HG03025 (cell line): ENCODE data around the gene OCIAD1.
"Not testable (repeated sequence)": the region's sequence is repeated elsewhere in the genome, so short reads cannot be mapped to it uniquely, and the experiment has no call there.

Experiments
- ATAC-seq: cut with Tn5 transposase; IDR thresholded peaks from one replicate; pipeline ENCODE4 v1.9.1; 2021; ENCODE audit warnings: mild to moderate bottlenecking, moderate library complexity; ENCODE audit not compliant: unreplicated experiment, low FRiP score

OCIAD1 gene

DNA sequence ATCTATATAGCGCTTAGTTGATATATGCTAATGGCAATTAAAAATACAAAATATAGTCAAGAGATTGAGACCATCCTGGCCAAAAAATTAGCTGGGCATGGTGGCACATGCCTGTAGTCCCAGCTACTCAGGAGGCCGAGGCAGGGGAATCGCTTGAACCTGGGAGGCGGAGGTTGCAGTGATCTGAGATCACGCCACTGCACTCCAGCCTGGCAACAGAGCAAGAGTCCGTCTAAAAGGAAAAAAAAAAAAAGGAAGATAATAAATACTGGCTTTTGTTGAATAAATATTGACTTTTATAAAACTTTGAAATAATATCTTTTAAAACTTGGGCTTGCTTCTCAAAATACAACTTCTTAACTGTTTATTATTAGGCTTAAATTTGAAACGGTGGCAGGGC is 14.6 kb upstream of the OCIAD1 start:
- not testable (repeated sequence) for ATAC-seq

DNA sequence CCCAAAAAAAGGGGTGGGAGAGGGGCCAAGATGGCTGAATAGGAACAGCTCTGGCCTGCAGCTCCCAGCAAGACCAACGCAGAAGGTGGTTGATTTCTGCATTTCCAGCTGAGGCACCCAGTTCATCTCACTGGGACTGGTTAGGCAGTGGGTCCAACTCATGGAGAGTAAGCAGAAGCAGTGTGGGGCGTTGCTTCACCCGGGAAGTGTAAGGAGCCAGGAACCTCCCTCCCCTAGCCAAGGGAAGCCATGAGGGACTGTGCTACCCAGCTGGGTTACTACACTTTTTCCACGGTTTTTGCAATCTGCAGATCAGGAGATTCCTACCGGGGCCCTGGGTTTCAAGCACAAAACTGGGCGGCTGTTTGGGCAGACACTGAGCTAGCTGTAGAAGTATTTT is 13.9 kb upstream of the OCIAD1 start:
- ATAC-seq: no peak

DNA sequence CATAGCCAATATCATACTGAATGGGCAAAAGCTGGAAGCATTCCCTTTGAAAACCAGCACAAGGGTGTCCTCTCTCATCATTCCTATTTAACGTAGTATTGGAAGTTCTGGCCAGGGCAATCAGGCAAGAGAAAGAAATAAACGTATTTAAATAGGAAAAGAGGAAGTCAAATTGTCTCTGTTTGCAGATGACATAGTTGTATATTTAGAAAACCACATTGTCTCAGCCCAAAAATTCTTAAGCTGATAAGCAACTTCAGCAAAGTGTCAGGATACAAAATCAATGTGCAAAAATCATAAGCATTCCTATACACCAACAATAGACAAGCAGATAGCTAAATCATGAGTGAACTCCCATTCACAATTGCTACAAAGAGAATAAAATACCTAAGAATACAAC is 9.5 kb upstream of the OCIAD1 start:
- ATAC-seq: not testable (repeated sequence)

- ATAC-seq: no peak
Observed at GRCh38 chr4:48827622-48828021, 3.3 kb upstream of the OCIAD1 start.

DNA sequence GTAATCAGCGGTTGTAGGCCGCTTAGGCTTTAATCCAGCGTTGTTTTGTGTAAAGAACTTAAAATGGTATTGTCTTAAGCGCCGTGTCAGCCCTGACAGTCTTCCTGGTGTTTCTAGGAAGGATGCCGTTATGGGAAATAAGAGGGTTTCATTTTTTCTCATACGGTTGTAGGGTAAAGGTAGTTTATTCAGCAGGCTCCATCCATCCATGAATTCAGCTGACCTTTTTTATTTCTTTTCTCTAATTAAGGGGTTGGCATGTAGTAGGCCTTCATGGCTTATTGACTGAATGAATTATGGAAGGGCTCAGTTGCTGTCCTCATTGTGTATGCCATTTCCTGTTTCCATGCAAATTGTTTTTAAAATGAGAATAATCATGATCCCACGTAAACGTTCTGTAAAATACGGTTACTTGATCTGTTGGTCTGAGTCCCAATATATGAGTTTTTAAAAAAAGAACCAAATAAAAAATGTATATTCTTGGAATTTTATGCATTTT is 693 bp downstream of the OCIAD1 start:
- no peak for ATAC-seq

DNA sequence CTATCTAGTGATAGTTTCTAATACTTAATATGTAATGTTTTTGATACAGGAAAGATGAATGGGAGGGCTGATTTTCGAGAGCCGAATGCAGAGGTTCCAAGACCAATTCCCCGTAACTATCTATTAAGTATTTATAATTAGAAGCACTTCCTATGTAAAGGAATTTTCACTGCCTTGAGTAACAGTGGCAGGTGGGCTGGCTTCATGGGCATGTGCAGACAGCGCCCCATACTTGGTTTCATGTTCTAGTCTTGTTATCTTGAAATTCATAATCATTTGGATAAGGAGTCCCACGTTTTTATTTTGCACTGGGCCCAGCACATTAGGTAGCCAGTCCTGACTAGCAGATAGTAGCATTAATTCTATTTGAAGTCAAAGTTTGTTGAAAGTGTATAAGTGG is 1.7 kb downstream of the OCIAD1 start:
- ATAC-seq: no peak

DNA sequence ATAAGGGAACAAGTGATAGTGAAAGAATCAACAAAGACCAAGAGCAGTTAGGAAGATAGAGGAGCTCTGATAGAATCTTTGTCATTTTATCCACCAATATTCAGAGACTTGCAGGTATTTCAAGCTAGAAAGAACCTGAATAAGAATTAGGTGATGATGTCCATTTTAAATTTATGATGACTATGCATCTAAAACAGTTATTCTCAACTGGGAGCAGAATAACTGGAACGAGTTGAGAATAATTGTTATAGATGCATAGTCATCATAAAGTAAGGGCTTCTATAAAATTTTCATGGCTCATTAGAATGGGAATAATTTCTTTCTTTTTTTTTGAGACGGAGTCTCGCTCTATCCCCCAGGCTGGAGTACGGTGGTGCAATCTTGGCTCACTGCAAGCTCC is 5.8 kb downstream of the OCIAD1 start:
- ATAC-seq: no peak

GRCh38 chr4:48841045-48841827 is 10.3 kb downstream of the OCIAD1 start:
- ATAC-seq: no peak

- ATAC-seq: no peak
Observed at GRCh38 chr4:48844843-48845242, 14.0 kb downstream of the OCIAD1 start.

GRCh38 chr4:48848799-48849198 is 17.9 kb downstream of the OCIAD1 start:
- ATAC-seq: not testable (repeated sequence)

GRCh38 chr4:48851651-48852050 is 20.8 kb downstream of the OCIAD1 start:
- ATAC-seq: no peak

GRCh38 chr4:48853604-48854394 is 22.9 kb downstream of the OCIAD1 start:
- ATAC-seq: no peak

GRCh38 chr4:48854395-48854683 is 23.5 kb downstream of the OCIAD1 start:
- no peak for ATAC-seq

DNA sequence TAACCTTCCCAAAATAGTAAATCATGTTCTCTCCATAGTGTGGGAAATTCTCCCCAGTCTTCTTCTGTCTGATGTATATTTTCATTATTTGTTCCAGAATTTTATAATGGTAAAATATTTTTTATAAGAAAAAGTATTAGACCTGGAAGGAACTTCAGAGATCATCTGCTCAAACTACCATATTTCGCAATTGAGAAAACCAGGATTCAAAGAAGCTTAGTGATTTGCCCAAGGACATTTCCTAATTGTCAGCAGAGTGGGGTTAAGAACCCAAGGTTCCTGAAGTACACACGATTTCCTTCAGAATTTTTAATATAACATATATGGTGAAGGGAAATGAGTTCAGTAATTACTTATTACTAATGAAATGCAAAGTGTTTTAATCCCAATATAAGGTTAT is 24.1 kb downstream of the OCIAD1 start:
- no peak for ATAC-seq

GRCh38 chr4:48858130-48858529 is 27.2 kb downstream of the OCIAD1 start:
- no peak for ATAC-seq

- no peak for ATAC-seq
Observed at GRCh38 chr4:48862038-48862437, 31.1 kb downstream of the OCIAD1 start.

DNA sequence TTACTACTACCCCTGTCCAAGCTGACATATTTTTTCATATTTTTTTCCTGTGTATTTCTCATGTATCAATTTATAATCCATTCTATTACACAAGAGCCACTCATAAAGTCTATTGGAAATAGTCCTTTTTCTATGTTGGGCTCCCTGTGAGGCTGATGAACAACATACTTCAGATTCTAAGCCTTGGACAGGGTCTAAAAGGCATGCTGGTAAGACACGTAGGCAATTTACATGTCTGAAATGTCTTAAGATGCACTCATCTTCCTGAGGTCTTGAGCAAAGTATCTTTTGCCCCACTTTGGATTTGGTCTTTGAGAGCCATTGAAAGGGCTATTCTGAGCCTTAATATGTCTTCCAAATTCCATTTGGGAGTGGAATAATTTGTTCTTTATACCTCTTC is 31.8 kb downstream of the OCIAD1 start:
- ATAC-seq: no peak

GRCh38 chr4:48863728-48864127 is 32.8 kb downstream of the OCIAD1 start:
- ATAC-seq: no peak

GRCh38 chr4:48864696-48865095 is 33.8 kb downstream of the OCIAD1 start:
- ATAC-seq: not testable (repeated sequence)

- ATAC-seq: no peak
Observed at GRCh38 chr4:48877827-48878535, 47.1 kb downstream of the OCIAD1 start.
